ENCODE results near the gene HJURP. TPM values are rescaled to one million over a fixed set of nuclear protein-coding genes. Genes with fewer than 3 reads are reported as not detected.

Gene HJURP
- polyA plus RNA-seq, 1 experiment = 12.2 TPM

- peaks cover 9% of the 10 kb centered on the region for H3K27me3 ChIP-seq (ENCODE audit: control insufficient read depth, insufficient read depth, low read length)
- no peak for DNase-seq (ENCODE audit: low read depth, low spot score)
- no peaks in the 10 kb centered on the region; the same call in 1 of the 2 replicates for H3K9me3 ChIP-seq (ENCODE audit: control insufficient read depth, insufficient read depth, low read length)
- no peak overlapping the region for H3K4me3 ChIP-seq (ENCODE audit: low read depth, low read length)
- TF ChIP-seq CTCF (IDR thresholded peaks at IDR 0.05; ENCODE audit: low read depth, low read length) = no peak
- H3K27ac ChIP-seq (ENCODE audit: low read depth, low read length) = no peak overlapping the region
- ChIA-PET CTCF (no interaction called here), POLR2A (no interaction called here)
These were observed 33.6 kb downstream of the HJURP start for GRCh38 chr2:233820774-233821105.

DNA sequence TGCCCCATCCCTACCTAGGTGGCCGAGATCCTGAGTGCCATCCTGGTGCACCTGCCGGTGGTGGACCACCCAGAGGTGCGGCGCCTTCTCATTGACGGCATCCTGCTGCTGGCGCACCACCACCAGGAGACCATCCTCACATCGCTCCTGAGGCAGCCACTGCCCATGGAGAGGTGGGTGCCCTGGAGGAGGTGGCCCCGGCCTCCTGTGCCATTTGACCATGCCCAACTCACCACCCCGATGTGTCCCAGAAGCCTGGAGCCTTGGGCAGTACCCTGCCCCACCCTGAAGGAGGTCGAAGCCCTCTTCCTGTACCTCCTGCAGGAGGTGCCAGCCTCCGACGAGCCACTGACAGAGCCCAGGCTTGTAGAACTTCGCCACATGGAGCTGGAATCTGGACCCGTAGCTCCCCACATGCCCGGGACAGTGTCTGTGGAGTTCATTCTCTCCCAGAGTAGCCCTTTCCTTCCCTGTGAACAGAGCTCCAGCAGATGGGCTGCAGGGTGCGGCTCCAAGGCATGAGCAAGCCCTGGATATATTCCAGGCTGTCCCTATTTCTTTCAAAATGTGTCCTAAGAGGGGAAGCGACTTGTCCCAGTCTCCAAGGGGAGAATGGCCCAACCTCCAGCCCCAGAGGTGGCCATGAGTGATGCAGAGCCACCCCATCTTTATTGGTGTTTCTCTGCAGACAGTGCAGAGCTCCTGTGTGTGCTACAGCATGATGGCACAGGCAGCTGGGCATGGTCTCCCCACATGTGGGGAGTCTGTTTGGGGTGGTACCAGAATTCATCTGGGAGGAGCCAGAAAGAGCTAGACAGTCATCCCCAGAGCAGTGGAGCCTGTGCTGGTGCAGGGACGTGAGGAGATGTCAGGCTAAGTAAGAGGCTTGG is 34.2 kb downstream of the HJURP start:
- no peak for TF ChIP-seq CTCF (IDR thresholded peaks at IDR 0.05; ENCODE audit: low read depth, low read length)
- no peak for DNase-seq (ENCODE audit: low read depth, low spot score)

DNA sequence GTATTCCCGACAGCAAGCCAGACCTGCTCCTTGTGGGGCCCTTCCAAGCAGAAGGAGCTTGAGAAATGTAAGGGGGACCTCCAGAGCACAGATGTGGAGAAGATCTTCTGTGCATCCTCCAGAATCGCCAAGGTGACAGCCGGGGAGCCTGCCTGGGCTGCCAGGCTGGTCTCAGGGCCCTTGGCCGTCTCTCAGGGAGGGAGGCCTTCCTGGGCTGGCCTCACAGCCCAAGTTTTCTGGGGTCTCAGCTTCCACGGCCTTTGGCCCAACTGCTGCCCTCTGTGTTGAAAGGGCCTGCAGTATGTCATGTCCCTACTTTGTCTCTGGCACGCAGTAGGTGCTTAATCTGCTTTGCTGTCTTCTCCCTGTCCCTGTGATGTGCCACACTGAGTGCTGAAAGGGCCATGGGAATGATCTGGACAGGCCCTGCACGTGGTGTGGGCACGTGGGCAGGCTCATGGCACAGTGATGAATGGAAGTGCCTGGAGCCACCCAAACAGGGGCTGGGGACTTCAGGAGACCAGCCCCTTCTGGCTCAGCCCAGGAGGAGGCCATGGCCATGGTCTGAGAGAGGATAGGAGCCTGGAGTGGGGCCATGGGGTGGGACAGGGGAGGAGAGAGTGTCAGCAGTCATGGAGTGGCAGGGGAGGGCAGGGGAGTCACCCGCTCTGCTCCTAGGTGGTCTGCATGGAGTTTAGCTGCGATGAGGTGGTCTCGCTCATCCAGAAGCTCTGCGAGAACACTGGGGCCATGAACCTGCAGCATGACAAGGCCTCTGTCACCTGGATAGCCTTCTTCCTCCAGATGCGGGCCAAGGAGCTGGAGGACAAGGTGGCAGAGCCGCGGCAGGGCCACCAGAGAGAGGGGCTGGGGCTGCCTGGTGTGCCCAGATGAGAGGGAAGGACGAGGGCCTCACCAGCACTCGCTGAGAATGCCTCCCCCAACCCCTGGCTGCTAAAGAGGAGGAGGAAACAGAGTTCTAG is 35.4 kb downstream of the HJURP start:
- Histone ChIP-seq H3K27me3 (ENCODE audit: control insufficient read depth, insufficient read depth, low read length) (peaks cover 9% of the 10 kb centered on the region), H3K27ac (ENCODE audit: low read depth, low read length) (no peak overlapping the region), H3K4me3 (ENCODE audit: low read depth, low read length) (no peak overlapping the region), H3K9me3 (ENCODE audit: control insufficient read depth, insufficient read depth, low read length) (no peaks in the 10 kb centered on the region; the same call in 1 of the 2 replicates)
- TF ChIP-seq CTCF (IDR thresholded peaks at IDR 0.05; ENCODE audit: low read depth, low read length) = no peak
- ChIA-PET POLR2A (no interaction called here), CTCF (no interaction called here)
- DNase-seq (ENCODE audit: low read depth, low spot score) = no peak

More for the DNA sequence above, 34.2 kb downstream of the HJURP start:
- Histone ChIP-seq H3K9me3 (ENCODE audit: control insufficient read depth, insufficient read depth, low read length) (no peaks in the 10 kb centered on the region; the same call in 1 of the 2 replicates), H3K4me3 (ENCODE audit: low read depth, low read length) (no peak overlapping the region), H3K27ac (ENCODE audit: low read depth, low read length) (no peak overlapping the region), H3K27me3 (ENCODE audit: control insufficient read depth, insufficient read depth, low read length) (peaks cover 9% of the 10 kb centered on the region)
- ChIA-PET CTCF (no interaction called here), POLR2A (no interaction called here)

DNA sequence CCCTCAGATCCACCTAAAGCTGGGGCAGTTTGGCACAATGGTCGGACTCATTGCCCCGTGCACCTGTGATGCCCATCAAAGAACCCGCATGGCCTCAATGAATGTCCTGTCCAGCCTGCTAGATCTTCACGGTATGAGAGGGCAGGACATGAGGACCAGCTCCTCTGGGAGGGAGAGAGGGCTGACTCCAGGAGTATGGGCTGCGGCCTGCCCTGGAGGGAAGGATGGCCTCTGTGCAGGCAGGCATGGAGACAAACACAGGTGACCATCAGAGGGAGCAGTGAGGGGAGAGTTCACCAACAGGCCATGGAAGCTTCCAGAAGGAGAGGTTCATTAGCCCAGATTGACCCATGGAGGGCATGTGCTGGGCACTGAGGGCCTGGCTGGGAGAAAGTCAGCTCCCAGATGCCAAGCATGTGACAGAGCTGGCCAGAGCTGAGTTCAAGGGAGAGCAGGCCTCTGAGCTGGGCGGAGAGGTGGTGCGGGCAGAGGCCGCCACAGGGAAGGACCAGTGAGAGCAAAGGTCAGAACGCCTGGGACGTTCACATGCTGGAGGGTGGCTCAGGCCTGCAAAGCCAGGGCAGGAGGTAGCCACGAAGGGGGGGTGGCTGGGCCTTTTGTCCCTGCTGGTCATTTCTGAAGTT is 36.2 kb downstream of the HJURP start:
- ChIA-PET CTCF (no interaction called here), POLR2A (no interaction called here)
- Histone ChIP-seq H3K4me3 (ENCODE audit: low read depth, low read length) (no peak overlapping the region), H3K27me3 (ENCODE audit: control insufficient read depth, insufficient read depth, low read length) (peaks cover 6% of the 10 kb centered on the region), H3K27ac (ENCODE audit: low read depth, low read length) (no peak overlapping the region), H3K9me3 (ENCODE audit: control insufficient read depth, insufficient read depth, low read length) (no peaks in the 10 kb centered on the region; the same call in 1 of the 2 replicates)
- TF ChIP-seq CTCF (IDR thresholded peaks at IDR 0.05; ENCODE audit: low read depth, low read length) = no peak
- no peak for DNase-seq (ENCODE audit: low read depth, low spot score)

Data from AG04450 (cell line).